GM12878 (cell line): ENCODE results near the gene NFE2L2. TPM values are rescaled to one million over a fixed set of nuclear protein-coding genes. Genes with fewer than 3 reads are reported as not detected.
"Not testable (repeated sequence)": the region's sequence is repeated elsewhere in the genome, so short reads cannot be mapped to it uniquely, and the experiment has no call there.

Experiments used
- ATAC-seq: fragments of 200-7000 bp; cut with Tn5 transposase; 3 replicates; pipeline ENCODE4 v1.9.1; 2020; ENCODE audit warnings: mild to moderate bottlenecking, moderate library complexity
- BruUV-seq: library from RNA; stranded (reverse); fragments of 400-500 nt; replicated peaks from 2 replicates; lab custom pipeline; 2021; lab: Mats Ljungman, UMichigan
- CTCF ChIA-PET: fragments of 300-600 bp; sonication (Branson Sonifier 250); formaldehyde crosslinking; extraction: SDS; loops from one replicate; lab custom pipeline; 2021; ENCODE audit warnings: inconsistent platforms; lab: Yijun Ruan, JAX
- POLR2A ChIA-PET: fragments of 350-600 bp; formaldehyde crosslinking; extraction: SDS; loops from one replicate; lab custom pipeline; 2021; ENCODE audit warnings: inconsistent platforms; lab: Charles Lee
- RAD21 ChIA-PET: fragments of 300-600 bp; sonication (Branson Sonifier 250); formaldehyde crosslinking; loops from one replicate; lab custom pipeline; 2023; ENCODE audit warnings: antibody characterized with exemption; ENCODE audit not compliant: unreplicated experiment; lab: Charles Lee
- SMC1A ChIA-PET: fragments of 300-600 bp; sonication (Branson Sonifier 250); formaldehyde crosslinking; loops from one replicate; lab custom pipeline; 2023; ENCODE audit not compliant: unreplicated experiment, uncharacterized antibody; lab: Charles Lee
- DNase-seq: peaks from one replicate; pipeline ENCODE4 v3.0.0-alpha.2; 2011; ENCODE audit warnings: low read depth, low spot score
- FAIRE-seq: peaks from 3 replicates; lab custom pipeline; 2011; peaks lifted over from hg19 to GRCh38; lab: Jason Lieb, UNC
- H2AFZ ChIP-seq: 2 replicates; pipeline ENCODE4 v1.6.0; 2011; ENCODE audit warnings: low read depth, low read length, control low read depth; ENCODE audit not compliant: control insufficient read depth
- H3K27ac ChIP-seq: 2 replicates; pipeline ENCODE4 v1.5.1; 2011; ENCODE audit warnings: control low read depth; ENCODE audit not compliant: control insufficient read depth, insufficient read depth
- H3K27me3 ChIP-seq, 2 experiments: replicated peaks in 1 of 2; 2 replicates each; pipeline versions ENCODE4 v1.6.0 to v1.6.1; 2011; ENCODE audit warnings: low read length in 1 of 2; ENCODE audit not compliant: control insufficient read depth in 2 of 2, insufficient read depth in 2 of 2
- H3K36me3 ChIP-seq, 2 experiments: 2 replicates each; pipeline ENCODE4 v1.5.1; 2011; ENCODE audit warnings: low read length in 1 of 2; ENCODE audit not compliant: control insufficient read depth in 2 of 2, insufficient read depth in 2 of 2
- H3K4me1 ChIP-seq: 2 replicates; pipeline ENCODE4 v1.6.1; 2011; ENCODE audit warnings: mild to moderate bottlenecking, low read length, moderate library complexity, mixed read lengths; ENCODE audit not compliant: control insufficient read depth, insufficient read depth
- H3K4me2 ChIP-seq: 2 replicates; pipeline ENCODE4 v1.6.0; 2011; ENCODE audit warnings: control low read depth; ENCODE audit not compliant: control insufficient read depth, insufficient read depth
- H3K4me3 ChIP-seq: fragments of 200-600 bp; sonication (generic); 2 replicates; pipeline ENCODE4 v1.5.1; 2016
- H3K79me2 ChIP-seq: 2 replicates; pipeline ENCODE4 v1.6.0; 2011; ENCODE audit warnings: low read length; ENCODE audit not compliant: control insufficient read depth, insufficient read depth
- H3K9ac ChIP-seq: 2 replicates; pipeline ENCODE4 v1.8.0; 2011; ENCODE audit warnings: low read length, control low read depth, mixed read lengths; ENCODE audit not compliant: control insufficient read depth, insufficient read depth
- H3K9me3 ChIP-seq: replicated peaks from 3 replicates; pipeline ENCODE4 v1.5.1; 2011; ENCODE audit warnings: mild to moderate bottlenecking, low read length; ENCODE audit not compliant: control insufficient read depth, insufficient read depth
- H4K20me1 ChIP-seq: 2 replicates; pipeline ENCODE4 v1.6.0; 2011; ENCODE audit not compliant: control insufficient read depth, insufficient read depth
- ASH2L ChIP-seq: fragments of 300-600, 200-600 bp; sonication (generic); IDR thresholded peaks from 2 replicates; pipeline ENCODE4 v1.6.1; 2017; ENCODE audit warnings: low read depth, mild to moderate bottlenecking, borderline replicate concordance
- CBX3 ChIP-seq: fragments of 200-600 bp; sonication (generic); IDR thresholded peaks from 2 replicates; pipeline ENCODE4 v1.6.1; 2016; ENCODE audit warnings: low read depth, borderline replicate concordance
- MTA2 ChIP-seq: fragments of 450-650 bp; IDR thresholded peaks from 2 replicates; pipeline ENCODE4 v1.6.1; 2016; ENCODE audit warnings: low read depth, mild to moderate bottlenecking, moderate library complexity
- MTA3 ChIP-seq: IDR thresholded peaks from 2 replicates; pipeline ENCODE4 v1.6.1; 2012; ENCODE audit warnings: low read length, inconsistent platforms, borderline replicate concordance
- NRF1 ChIP-seq: conservative IDR thresholded peaks from 2 replicates; pipeline ENCODE4 v1.6.1; 2011; ENCODE audit warnings: mild to moderate bottlenecking, low read depth, low read length, improper control_type of control experiment
- RAD21 ChIP-seq: IDR thresholded peaks from 2 replicates; pipeline ENCODE4 v1.6.1; 2011; ENCODE audit warnings: mild to moderate bottlenecking, low read depth, low read length, moderate library complexity; ENCODE audit not compliant: insufficient read depth
- STAT1 ChIP-seq: fragments of 450-650 bp; conservative IDR thresholded peaks from 2 replicates; pipeline ENCODE4 v1.6.1; 2014; ENCODE audit warnings: antibody characterized with exemption, mild to moderate bottlenecking
- ZNF274 ChIP-seq: IDR thresholded peaks from one replicate; pipeline ENCODE4 v1.8.0; 2011; ENCODE audit not compliant: insufficient read length, insufficient read depth
- WGBS: methylation state at CpG from one replicate; pipeline ENCODE4 v1.1.6; 2016; ENCODE audit warnings: low lambda C conversion rate; ENCODE audit not compliant: insufficient replicate concordance, insufficient coverage; ENCODE audit errors: missing lambda C conversion rate; 5-methylcytosine and 5-hydroxymethylcytosine counted together
- in situ Hi-C: fragments of 300-500 bp; cut with MboI; formaldehyde crosslinking; loops from 9 replicates; pipeline ENCODE4 v1.14.3; 2018; ENCODE audit warnings: mixed read lengths
- intact Hi-C: fragments of 100-400 bp; cut with micrococcal nuclease; formaldehyde crosslinking; loops from one replicate; pipeline ENCODE4 v1.14.2; 2022; ENCODE audit not compliant: unreplicated experiment
- polyA plus RNA-seq, 11 experiments: library from polyadenylated mRNA; depleted of rRNA in 4 of 11; unstranded in 6 of 11; stranded (reverse) in 5 of 11; fragments of >200 nt; fragmentation: Nextera tagmentation in 4 of 11; fragmentation: Illumina TruSeq in 1 of 11; extraction: Ambion mirVana in 4 of 11; extraction: Trizol in 1 of 11; gene quantifications; 1 replicate in 1 of 11; 2 replicates in 10 of 11; pipeline versions ENCODE4 v1.2.1 to v1.2.3, GENCODE V29; 2011 to 2016; ENCODE audit warnings: inconsistent platforms in 2 of 11, missing spikeins in 2 of 11, low read depth in 1 of 11
- total RNA-seq, 4 experiments: library from RNA; depleted of rRNA in 3 of 4; stranded (reverse); fragments of >200 nt in 3 of 4; fragmentation: Illumina TruSeq in 1 of 4; extraction: Trizol in 1 of 4; gene quantifications; 2 replicates each; pipeline versions ENCODE4 v1.2.1 to v1.2.3, GENCODE V29; 2013 to 2021
- TF ChIP-seq, protein P1 (sequence below): IDR thresholded peaks from 2 replicates; pipeline ENCODE4 v1.6.1; 2011; ENCODE audit warnings: borderline replicate concordance, low read depth, mild to moderate bottlenecking, moderate library complexity, low read length; ENCODE audit not compliant: insufficient read depth, poor library complexity, severe bottlenecking
- TF ChIP-seq, protein P2 (sequence below), 3 experiments: IDR thresholded peaks in 2 of 3; conservative IDR thresholded peaks in 1 of 3; 2 replicates each; pipeline ENCODE4 v1.5.1; 2011; ENCODE audit warnings: low read depth in 3 of 3, low read length in 3 of 3, mild to moderate bottlenecking in 3 of 3, control low read depth in 2 of 3, moderate library complexity in 2 of 3, inconsistent platforms in 1 of 3, mixed read lengths in 1 of 3; ENCODE audit not compliant: control insufficient read depth in 2 of 3, insufficient read depth in 1 of 3; ENCODE audit errors: extremely low read depth in 1 of 3

The NFE2L2 gene
- total and polyA plus RNA-seq, 10 of the 15 experiments (the other 5 are each of a cell fraction or from before 2014, with no cell fraction given), result 18.4 to 69.8 (median 37.1) TPM

DNA sequence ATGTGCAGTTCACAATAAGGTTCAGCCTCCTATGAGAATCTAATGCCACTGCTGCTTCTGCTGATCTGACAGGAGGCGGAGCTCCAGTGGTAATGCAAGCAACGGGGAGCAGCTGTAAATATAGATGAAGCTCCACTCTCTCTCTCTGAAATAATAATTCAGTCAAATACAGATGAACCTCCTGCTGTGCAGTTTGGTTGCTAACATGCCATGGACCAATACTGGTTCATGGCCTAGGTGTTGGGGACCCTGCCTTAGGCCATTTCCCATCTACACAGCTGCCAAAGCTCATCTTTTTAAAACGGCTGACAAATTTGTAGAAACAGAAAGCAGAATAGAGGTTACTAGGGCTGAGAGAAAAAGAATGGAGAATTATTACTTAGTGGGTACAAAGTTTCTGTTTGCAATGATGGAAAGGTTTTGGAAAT is 62.6 kb downstream of the NFE2L2 start (continued):
- no peak for TF ChIP-seq MTA3

DNA sequence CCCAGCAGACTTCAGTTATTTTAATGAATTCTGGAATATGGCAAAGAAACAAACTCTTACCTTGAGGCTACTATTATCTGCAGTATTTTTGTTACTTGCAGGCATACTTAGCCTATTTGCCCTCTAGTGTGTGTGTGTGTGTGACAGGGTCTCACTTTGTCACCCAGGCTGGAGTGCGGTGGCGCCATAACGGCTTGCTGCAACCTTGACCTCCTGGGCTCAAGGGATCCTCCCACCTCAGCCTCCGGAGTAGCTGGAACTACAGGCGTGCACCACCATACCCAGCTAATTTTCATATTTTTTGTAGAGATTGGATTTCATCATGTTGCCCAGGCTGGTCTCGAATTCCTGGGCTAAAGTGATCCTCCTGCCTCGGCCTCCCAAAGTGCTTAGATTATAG is 64.1 kb downstream of the NFE2L2 start:
- H3K4me3 ChIP-seq, H3K4me1 ChIP-seq, H3K79me2 ChIP-seq, RAD21 ChIA-PET, H3K4me2 ChIP-seq, H3K27ac ChIP-seq, H3K9ac ChIP-seq, H2AFZ ChIP-seq, FAIRE-seq, ATAC-seq, H3K36me3 ChIP-seq, H3K9me3 ChIP-seq, H4K20me1 ChIP-seq, in situ Hi-C loops, BruUV-seq, intact Hi-C loops, H3K27me3 ChIP-seq, DNase-seq: not testable (repeated sequence)
- 85% methylated on average over 7 of the region's 7 CpGs for WGBS
- ChIA-PET CTCF (interaction anchor here (2.0 to 3.6 kb wide), 2 partner anchors 11 to 35 kb away, joined by 9 to 21 read pairs; no protein-coding TSS in a partner anchor), SMC1A (interaction anchor here (1.0 to 3.5 kb wide), 3 partner anchors 12 to 133 kb away, joined by 3 to 20 read pairs (median 5); partner anchors contain the start of gene HNRNPA3), POLR2A (interaction anchor here (0.6 kb wide), 1 partner anchor 28 kb away, joined by 3 read pairs; no protein-coding TSS in a partner anchor)

DNA sequence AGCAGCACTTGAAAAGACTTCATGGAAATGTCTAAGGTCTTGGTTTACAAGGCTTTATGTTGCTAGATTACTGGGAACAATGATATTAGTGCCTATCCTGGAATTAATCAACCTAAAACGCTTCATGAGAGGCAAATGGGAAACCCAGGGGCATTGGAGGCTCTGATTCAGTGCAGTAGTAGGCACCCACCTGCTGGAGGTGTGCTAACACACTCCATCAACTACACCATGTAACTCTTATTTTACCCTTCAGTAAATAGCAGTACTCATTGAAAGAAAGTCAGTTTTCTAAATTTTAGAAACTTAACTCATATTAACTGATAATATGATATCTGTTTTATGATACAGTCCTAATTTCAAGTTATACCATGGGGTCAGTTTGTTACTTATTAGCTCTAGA is 69.3 kb downstream of the NFE2L2 start:
- in situ Hi-C loops, result no loop called here
- ChIA-PET POLR2A (interaction anchor here (0.6 to 4.2 kb wide), 9 partner anchors 17 to 918 kb away, joined by 3 to 22 read pairs (median 3); partner anchors contain the start of gene NFE2L2), CTCF (interaction anchor here (0.6 to 6.2 kb wide), 18 partner anchors 9 to 139 kb away, joined by 3 to 128 read pairs (median 4); partner anchors contain the start of genes HNRNPA3 and NFE2L2)

More for the DNA sequence above, 69.3 kb downstream of the NFE2L2 start:
- no peaks in the 10 kb centered on the region for H3K9me3 ChIP-seq
- no peak overlapping the region for H3K27ac ChIP-seq
- intact Hi-C loops, result no loop called here
- H4K20me1 ChIP-seq, result no peaks in the 10 kb centered on the region
- no peaks in the 10 kb centered on the region for H3K36me3 ChIP-seq
- H2AFZ ChIP-seq, result no peak overlapping the region
- FAIRE-seq, result no peak
- 59% methylated on average over 1 of the region's 1 CpG for WGBS
- no peak for TF ChIP-seq ASH2L
- TF ChIP-seq, protein P1, sequence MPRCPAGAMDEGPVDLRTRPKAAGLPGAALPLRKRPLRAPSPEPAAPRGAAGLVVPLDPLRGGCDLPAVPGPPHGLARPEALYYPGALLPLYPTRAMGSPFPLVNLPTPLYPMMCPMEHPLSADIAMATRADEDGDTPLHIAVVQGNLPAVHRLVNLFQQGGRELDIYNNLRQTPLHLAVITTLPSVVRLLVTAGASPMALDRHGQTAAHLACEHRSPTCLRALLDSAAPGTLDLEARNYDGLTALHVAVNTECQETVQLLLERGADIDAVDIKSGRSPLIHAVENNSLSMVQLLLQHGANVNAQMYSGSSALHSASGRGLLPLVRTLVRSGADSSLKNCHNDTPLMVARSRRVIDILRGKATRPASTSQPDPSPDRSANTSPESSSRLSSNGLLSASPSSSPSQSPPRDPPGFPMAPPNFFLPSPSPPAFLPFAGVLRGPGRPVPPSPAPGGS, result no peak
- peak; percentile 29; the same call in 1 of the 2 replicates for TF ChIP-seq RAD21
- no peak for TF ChIP-seq STAT1
- no peak for TF ChIP-seq ZNF274
- TF ChIP-seq, protein P2, sequence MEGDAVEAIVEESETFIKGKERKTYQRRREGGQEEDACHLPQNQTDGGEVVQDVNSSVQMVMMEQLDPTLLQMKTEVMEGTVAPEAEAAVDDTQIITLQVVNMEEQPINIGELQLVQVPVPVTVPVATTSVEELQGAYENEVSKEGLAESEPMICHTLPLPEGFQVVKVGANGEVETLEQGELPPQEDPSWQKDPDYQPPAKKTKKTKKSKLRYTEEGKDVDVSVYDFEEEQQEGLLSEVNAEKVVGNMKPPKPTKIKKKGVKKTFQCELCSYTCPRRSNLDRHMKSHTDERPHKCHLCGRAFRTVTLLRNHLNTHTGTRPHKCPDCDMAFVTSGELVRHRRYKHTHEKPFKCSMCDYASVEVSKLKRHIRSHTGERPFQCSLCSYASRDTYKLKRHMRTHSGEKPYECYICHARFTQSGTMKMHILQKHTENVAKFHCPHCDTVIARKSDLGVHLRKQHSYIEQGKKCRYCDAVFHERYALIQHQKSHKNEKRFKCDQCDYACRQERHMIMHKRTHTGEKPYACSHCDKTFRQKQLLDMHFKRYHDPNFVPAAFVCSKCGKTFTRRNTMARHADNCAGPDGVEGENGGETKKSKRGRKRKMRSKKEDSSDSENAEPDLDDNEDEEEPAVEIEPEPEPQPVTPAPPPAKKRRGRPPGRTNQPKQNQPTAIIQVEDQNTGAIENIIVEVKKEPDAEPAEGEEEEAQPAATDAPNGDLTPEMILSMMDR (IDR thresholded peaks at IDR 0.05 in 2 of 3, conservative IDR thresholded peaks at IDR 0.05 in 1 of 3; ENCODE audit: control insufficient read depth in 2 of 3, extremely low read depth in 1 of 3, insufficient read depth in 1 of 3, low read depth in 3 of 3, low read length in 3 of 3), result peak; percentile 11 to 40 (median 23); a peak in 3 of 6 replicates
- no peak for TF ChIP-seq MTA2
- TF ChIP-seq NRF1, result no peak
- no peak for TF ChIP-seq CBX3
- TF ChIP-seq, all 136 proteins: peak for 2
- ChIA-PET RAD21 (interaction anchor here (0.7 to 6.7 kb wide), 9 partner anchors 17 to 221 kb away, joined by 3 to 65 read pairs (median 5); partner anchors contain the start of gene HNRNPA3), SMC1A (interaction anchor here (1.0 to 5.3 kb wide), 17 partner anchors 14 to 221 kb away, joined by 3 to 82 read pairs (median 5); partner anchors contain the start of gene NFE2L2)
- DNase-seq (no peak), ATAC-seq (peak; percentile 86)
- no TSS peak for BruUV-seq
- no peak overlapping the region for H3K9ac ChIP-seq
- H3K4me3 ChIP-seq, result no peak overlapping the region
- no peaks in the 10 kb centered on the region for H3K27me3 ChIP-seq
- peaks cover 7% of the 10 kb centered on the region; the same call in 1 of the 2 replicates for H3K4me1 ChIP-seq
- no peaks in the 10 kb centered on the region for H3K79me2 ChIP-seq
- no peak overlapping the region for H3K4me2 ChIP-seq
